Mesodermal cell (in vitro differentiated cells): ENCODE measurements around the gene RAMP2.

Experiments used
- H3K27ac ChIP-seq: 2 replicates; pipeline ENCODE4 v1.7.0; 2013; ENCODE audit warnings: mild to moderate bottlenecking, low read depth, low read length, moderate library complexity; ENCODE audit not compliant: severe bottlenecking
- H3K36me3 ChIP-seq: 2 replicates; pipeline ENCODE4 v1.7.1; 2013; ENCODE audit warnings: mild to moderate bottlenecking, low read length, moderate library complexity; ENCODE audit not compliant: control insufficient read depth, insufficient read depth
- H3K4me1 ChIP-seq: one replicate; pipeline ENCODE4 v1.7.1; 2013; ENCODE audit warnings: mild to moderate bottlenecking, low read length; ENCODE audit not compliant: insufficient read depth, control insufficient read depth, poor library complexity, severe bottlenecking
- H3K4me3 ChIP-seq: 2 replicates; pipeline ENCODE4 v1.7.0; 2013; ENCODE audit warnings: low read length, control low read depth, mild to moderate bottlenecking; ENCODE audit not compliant: insufficient read depth, poor library complexity, severe bottlenecking; ENCODE audit errors: extremely low read depth
- H3K9me3 ChIP-seq: 2 replicates; pipeline ENCODE4 v1.7.1; 2013; ENCODE audit warnings: mild to moderate bottlenecking, low read length, moderate library complexity; ENCODE audit not compliant: control insufficient read depth
- WGBS, 2 experiments: methylation state at CpG; one replicate each; pipeline ENCODE4 v1.1.5; 2013; ENCODE audit warnings: missing lambda C conversion rate in 2 of 2; ENCODE audit not compliant: insufficient coverage in 2 of 2; 5-methylcytosine and 5-hydroxymethylcytosine counted together

The RAMP2 gene

GRCh38 chr17:42795465-42795864 is 34.4 kb downstream of the RAMP2 start:
- WGBS, 2 experiments, result 94 to 96% methylated on average over 6 to 7 of the region's 10 CpGs
- Histone ChIP-seq H3K9me3 (no peaks in the 10 kb centered on the region), H3K36me3 (peaks cover 28% of the 10 kb centered on the region), H3K4me1 (peaks cover 5% of the 10 kb centered on the region), H3K27ac (no peak overlapping the region), H3K4me3 (no peak overlapping the region)

GRCh38 chr17:42796066-42796758 is 35.2 kb downstream of the RAMP2 start:
- H3K4me1 ChIP-seq, result peaks cover 5% of the 10 kb centered on the region
- H3K36me3 ChIP-seq, result peaks cover 28% of the 10 kb centered on the region
- no peak overlapping the region for H3K4me3 ChIP-seq
- H3K27ac ChIP-seq, result no peak overlapping the region
- no peaks in the 10 kb centered on the region for H3K9me3 ChIP-seq
- WGBS, 2 experiments, result 96 to 100% methylated on average over 15 to 17 of the region's 18 CpGs

GRCh38 chr17:42797067-42798007 is 36.3 kb downstream of the RAMP2 start:
- Histone ChIP-seq H3K27ac (no peak overlapping the region), H3K36me3 (peaks cover 28% of the 10 kb centered on the region), H3K4me1 (peaks cover 5% of the 10 kb centered on the region), H3K9me3 (no peaks in the 10 kb centered on the region), H3K4me3 (peak overlapping the region; percentile 84)
- 89 to 98% methylated on average over 7 to 8 of the region's 10 CpGs for WGBS, 2 experiments

- peaks cover 28% of the 10 kb centered on the region for H3K36me3 ChIP-seq
- H3K4me3 ChIP-seq, result peak overlapping the region; percentile 84
- H3K27ac ChIP-seq, result no peak overlapping the region
- WGBS, 2 experiments, result 66 to 80% methylated on average over 4 of the region's 10 CpGs
- peaks cover 5% of the 10 kb centered on the region for H3K4me1 ChIP-seq
- no peaks in the 10 kb centered on the region for H3K9me3 ChIP-seq
These were observed 37.0 kb downstream of the RAMP2 start for GRCh38 chr17:42798011-42798382.

- WGBS, 2 experiments, result 29 to 32% methylated on average over 56 to 65 of the region's 66 CpGs
- Histone ChIP-seq H3K9me3 (no peaks in the 10 kb centered on the region), H3K36me3 (peaks cover 28% of the 10 kb centered on the region), H3K4me3 (peak within 1 kb of the TSS; percentile 84), H3K27ac (no peak within 1 kb of the TSS), H3K4me1 (peaks cover 5% of the 10 kb centered on the region)
These were observed 37.7 kb downstream of the RAMP2 start, which contains the start of the genes CNTD1 and COA3 for GRCh38 chr17:42798383-42799380. CNTD1 (plus strand) TSS chr17:42798861; CDS start chr17:42799068, 207 bp downstream. COA3 (minus strand) TSS chr17:42798704; CDS start chr17:42798681, 23 bp downstream.

GRCh38 chr17:42803074-42803883 is 42.3 kb downstream of the RAMP2 start:
- no peaks in the 10 kb centered on the region for H3K9me3 ChIP-seq
- no peak overlapping the region for H3K4me3 ChIP-seq
- no peak overlapping the region for H3K27ac ChIP-seq
- H3K36me3 ChIP-seq, result no peaks in the 10 kb centered on the region
- no peaks in the 10 kb centered on the region for H3K4me1 ChIP-seq
- WGBS, 2 experiments, result no CpG with 5 or more reads among the region's 2 CpGs

- H3K27ac ChIP-seq, result no peak overlapping the region
- H3K9me3 ChIP-seq, result no peaks in the 10 kb centered on the region
- 100% methylated on average over 1 of the region's 1 CpG; no CpG with 5 or more reads in 1 of the 2 experiments for WGBS, 2 experiments
- no peaks in the 10 kb centered on the region for H3K4me1 ChIP-seq
- H3K36me3 ChIP-seq, result peaks cover 7% of the 10 kb centered on the region
- H3K4me3 ChIP-seq, result no peak overlapping the region
These were observed 43.9 kb downstream of the RAMP2 start for GRCh38 chr17:42804918-42805367.

GRCh38 chr17:42806249-42806648 is 45.2 kb downstream of the RAMP2 start:
- peaks cover 15% of the 10 kb centered on the region for H3K36me3 ChIP-seq
- WGBS, 2 experiments, result 100% methylated on average over 1 of the region's 1 CpG
- no peak overlapping the region for H3K4me3 ChIP-seq
- H3K4me1 ChIP-seq, result no peaks in the 10 kb centered on the region
- no peaks in the 10 kb centered on the region for H3K9me3 ChIP-seq
- no peak overlapping the region for H3K27ac ChIP-seq

- WGBS, 2 experiments, result 83 to 100% methylated on average over 2 of the region's 3 CpGs
- H3K36me3 ChIP-seq, result peaks cover 33% of the 10 kb centered on the region
These were observed 48.2 kb downstream of the RAMP2 start for GRCh38 chr17:42809250-42809649.

More at GRCh38 chr17:42809250-42809649, 48.2 kb downstream of the RAMP2 start:
- Histone ChIP-seq H3K27ac (no peak overlapping the region), H3K4me3 (no peak overlapping the region), H3K9me3 (no peaks in the 10 kb centered on the region), H3K4me1 (no peaks in the 10 kb centered on the region)
